Skeletal muscle satellite cell (primary cell): ENCODE data around the gene SEC16B.
"Not testable (repeated sequence)": the region's sequence is repeated elsewhere in the genome, so short reads cannot be mapped to it uniquely, and the experiment has no call there.

Source experiments
- H3K27me3 ChIP-seq: 2 replicates; pipeline ENCODE4 v1.7.0; 2013; ENCODE audit warnings: low read length; ENCODE audit not compliant: control insufficient read depth, insufficient read depth
- H3K36me3 ChIP-seq: 2 replicates; pipeline ENCODE4 v1.7.0; 2013; ENCODE audit warnings: mild to moderate bottlenecking, control low read depth, low read length; ENCODE audit not compliant: insufficient read depth
- H3K4me1 ChIP-seq: 2 replicates; pipeline ENCODE4 v1.7.0; 2013; ENCODE audit warnings: low read length; ENCODE audit not compliant: control insufficient read depth, insufficient read depth
- H3K4me2 ChIP-seq: 2 replicates; pipeline ENCODE4 v1.7.0; 2013; ENCODE audit warnings: mild to moderate bottlenecking, low read length
- H3K4me3 ChIP-seq: 2 replicates; pipeline ENCODE4 v1.7.0; 2013; ENCODE audit warnings: low read length
- H3K9ac ChIP-seq: 2 replicates; pipeline ENCODE4 v1.7.0; 2013; ENCODE audit warnings: mild to moderate bottlenecking, low read depth, low read length, moderate library complexity
- H3K9me3 ChIP-seq: replicated peaks from 2 replicates; pipeline ENCODE4 v1.7.0; 2013; ENCODE audit warnings: mild to moderate bottlenecking, control low read depth, low read length

Gene SEC16B

GRCh38 chr1:177998696-177999631, 29.1 kb upstream of the SEC16B start:
- Histone ChIP-seq H3K9ac (no peak overlapping the region), H3K36me3 (no peaks in the 10 kb centered on the region), H3K4me3 (no peak overlapping the region), H3K4me1 (no peaks in the 10 kb centered on the region), H3K9me3 (no peaks in the 10 kb centered on the region), H3K4me2 (no peak overlapping the region), H3K27me3 (no peaks in the 10 kb centered on the region)

GRCh38 chr1:177996957-177997356, 27.1 kb upstream of the SEC16B start:
- Histone ChIP-seq H3K9ac (no peak overlapping the region), H3K36me3 (no peaks in the 10 kb centered on the region), H3K27me3 (no peaks in the 10 kb centered on the region), H3K4me1 (no peaks in the 10 kb centered on the region), H3K4me2 (no peak overlapping the region), H3K9me3 (no peaks in the 10 kb centered on the region), H3K4me3 (no peak overlapping the region)

- no peaks in the 10 kb centered on the region for H3K4me1 ChIP-seq
- H3K9me3 ChIP-seq, result no peaks in the 10 kb centered on the region
- no peak overlapping the region for H3K9ac ChIP-seq
- H3K36me3 ChIP-seq, result no peaks in the 10 kb centered on the region
- no peaks in the 10 kb centered on the region for H3K27me3 ChIP-seq
- no peak overlapping the region for H3K4me3 ChIP-seq
- H3K4me2 ChIP-seq, result no peak overlapping the region
Observed at GRCh38 chr1:177995369-177995768, 25.5 kb upstream of the SEC16B start.

GRCh38 chr1:177986281-177986680, 16.4 kb upstream of the SEC16B start:
- H3K27me3 ChIP-seq, H3K9ac ChIP-seq, H3K4me3 ChIP-seq, H3K4me2 ChIP-seq, H3K36me3 ChIP-seq, H3K9me3 ChIP-seq: not testable (repeated sequence)
- H3K4me1 ChIP-seq, result peaks cover 15% of the 10 kb centered on the region

- H3K9me3 ChIP-seq, result no peaks in the 10 kb centered on the region
- no peak overlapping the region for H3K4me2 ChIP-seq
- no peak overlapping the region for H3K9ac ChIP-seq
- no peak overlapping the region for H3K4me3 ChIP-seq
- peaks cover 15% of the 10 kb centered on the region for H3K4me1 ChIP-seq
- no peaks in the 10 kb centered on the region for H3K36me3 ChIP-seq
- H3K27me3 ChIP-seq, result no peaks in the 10 kb centered on the region
Observed at GRCh38 chr1:177984761-177985160, 14.9 kb upstream of the SEC16B start.

- peak overlapping the region; percentile 43 for H3K9ac ChIP-seq
- peak overlapping the region; percentile 32 for H3K4me3 ChIP-seq
- no peaks in the 10 kb centered on the region for H3K27me3 ChIP-seq
- H3K4me1 ChIP-seq, result peaks cover 15% of the 10 kb centered on the region
- no peaks in the 10 kb centered on the region for H3K9me3 ChIP-seq
- H3K36me3 ChIP-seq, result no peaks in the 10 kb centered on the region
- H3K4me2 ChIP-seq, result peak overlapping the region; percentile 61
Observed at GRCh38 chr1:177984136-177984525, 14.3 kb upstream of the SEC16B start.

- H3K4me3 ChIP-seq, result peak overlapping the region; percentile 32
Observed at GRCh38 chr1:177983482-177984135, 13.8 kb upstream of the SEC16B start.

GRCh38 chr1:177983077-177983476, 13.2 kb upstream of the SEC16B start:
- peak overlapping the region; percentile 32 for H3K4me3 ChIP-seq
- no peaks in the 10 kb centered on the region for H3K9me3 ChIP-seq
- peak overlapping the region; percentile 61 for H3K4me2 ChIP-seq
- H3K4me1 ChIP-seq, result peaks cover 15% of the 10 kb centered on the region
- H3K36me3 ChIP-seq, result no peaks in the 10 kb centered on the region
- H3K27me3 ChIP-seq, result no peaks in the 10 kb centered on the region
- H3K9ac ChIP-seq, result peak overlapping the region; percentile 43

More at GRCh38 chr1:177983482-177984135, 13.8 kb upstream of the SEC16B start:
- peak overlapping the region; percentile 43 for H3K9ac ChIP-seq
- H3K27me3 ChIP-seq, result no peaks in the 10 kb centered on the region
- peak overlapping the region; percentile 61 for H3K4me2 ChIP-seq
- H3K9me3 ChIP-seq, result no peaks in the 10 kb centered on the region
- no peaks in the 10 kb centered on the region for H3K36me3 ChIP-seq
- peaks cover 15% of the 10 kb centered on the region for H3K4me1 ChIP-seq

GRCh38 chr1:177981200-177981599, 11.3 kb upstream of the SEC16B start:
- Histone ChIP-seq H3K27me3 (no peaks in the 10 kb centered on the region), H3K4me3 (no peak overlapping the region), H3K36me3 (no peaks in the 10 kb centered on the region), H3K9ac (no peak overlapping the region), H3K9me3 (no peaks in the 10 kb centered on the region), H3K4me1 (peaks cover 20% of the 10 kb centered on the region), H3K4me2 (no peak overlapping the region)

- Histone ChIP-seq H3K4me1 (peaks cover 32% of the 10 kb centered on the region), H3K4me2 (no peak overlapping the region), H3K9me3 (no peaks in the 10 kb centered on the region), H3K36me3 (no peaks in the 10 kb centered on the region), H3K4me3 (no peak overlapping the region), H3K9ac (no peak overlapping the region), H3K27me3 (no peaks in the 10 kb centered on the region)
Observed at GRCh38 chr1:177979272-177979671, 9.4 kb upstream of the SEC16B start.

- peaks cover 26% of the 10 kb centered on the region for H3K4me1 ChIP-seq
- H3K27me3 ChIP-seq, result no peaks in the 10 kb centered on the region
- H3K9me3 ChIP-seq, result no peaks in the 10 kb centered on the region
- no peaks in the 10 kb centered on the region for H3K36me3 ChIP-seq
- no peak overlapping the region for H3K4me3 ChIP-seq
- no peak overlapping the region for H3K9ac ChIP-seq
- H3K4me2 ChIP-seq, result no peak overlapping the region
Observed at GRCh38 chr1:177978530-177978929, 8.7 kb upstream of the SEC16B start.
